Uterus (tissue), 4 donors: ENCODE results near the gene ERVW-1. TPM values are rescaled to one million over a fixed set of nuclear protein-coding genes. Genes with fewer than 3 reads are reported as not detected.
A peak's percentile ranks its signal among the peaks of the same experiment; 100 is the strongest.

Experiments
- DNase-seq, 2 donors: peaks; one replicate each; pipeline ENCODE4 v3.0.0-alpha.2; 2019 to 2020
- H3K27ac ChIP-seq, 2 donors: fragments of 200-600 bp; sonication (generic); 1 replicate in 1 of 2; 2 replicates in 1 of 2; pipeline ENCODE4 v1.5.1; 2016 to 2018
- H3K27me3 ChIP-seq, 2 donors: fragments of 200-600 bp; sonication (generic); one replicate each; pipeline ENCODE4 v1.5.1; 2018 to 2019; ENCODE audit warnings: control low read depth in 1 of 2
- H3K36me3 ChIP-seq, 2 donors: fragments of 200-600 bp; sonication (generic); one replicate each; pipeline ENCODE4 v1.5.1; 2019; ENCODE audit warnings: control low read depth in 1 of 2
- H3K4me1 ChIP-seq, 2 donors: fragments of 200-600 bp; sonication (generic); one replicate each; pipeline ENCODE4 v1.5.1; 2018 to 2019; ENCODE audit warnings: control low read depth in 1 of 2
- H3K4me3 ChIP-seq, 2 donors: fragments of 200-600 bp; sonication (generic); 1 replicate in 1 of 2; 2 replicates in 1 of 2; pipeline ENCODE4 v1.5.1; 2018 to 2019; ENCODE audit warnings: mild to moderate bottlenecking in 1 of 2
- H3K9me3 ChIP-seq, 2 donors: fragments of 200-600 bp; sonication (generic); one replicate each; pipeline ENCODE4 v1.5.1; 2019; ENCODE audit warnings: control low read depth in 1 of 2
- CTCF ChIP-seq, 4 experiments: fragments of 200-600 bp in 2 of 4; fragments of 450-650 bp in 2 of 4; sonication (generic) in 2 of 4; IDR thresholded peaks; one replicate each; pipeline ENCODE4 v1.5.1; 2016 to 2019; ENCODE audit warnings: antibody characterized with exemption in 4 of 4, mild to moderate bottlenecking in 2 of 4, moderate library complexity in 1 of 4
- POLR2A ChIP-seq, 2 donors: fragments of 450-650 bp; IDR thresholded peaks; one replicate each; pipeline ENCODE4 v1.6.1; 2016; ENCODE audit warnings: antibody characterized with exemption in 2 of 2, mild to moderate bottlenecking in 1 of 2, moderate library complexity in 1 of 2
- intact Hi-C: fragments of 100-400 bp; cut with DNase I; formaldehyde crosslinking; loops from one replicate; pipeline ENCODE4 v1.15.1; 2023; ENCODE audit warnings: low total_unique reads
- total RNA-seq, 4 donors: library from RNA; depleted of rRNA in 3 of 4; stranded (reverse); fragments of >200 nt in 3 of 4; gene quantifications; one replicate each; pipeline versions ENCODE4 v1.1.0 to v1.2.4, GENCODE V29; 2014 to 2023
- donor health status: DM: yes; HTN: yes; CAD: no.

Gene ERVW-1
- total RNA-seq, 4 donors from 2014 or later = not detected

- intact Hi-C loops = no loop called here
- no peak for DNase-seq
- Histone ChIP-seq H3K9me3 (no peaks in the 10 kb centered on the region), H3K27me3 (no peaks in the 10 kb centered on the region), H3K36me3 (no peaks in the 10 kb centered on the region), H3K4me1 (no peaks in the 10 kb centered on the region), H3K4me3 (no peak overlapping the region), H3K27ac (no peak overlapping the region)
- TF ChIP-seq CTCF (IDR thresholded peaks at IDR 0.05) (no peak), POLR2A (IDR thresholded peaks at IDR 0.05) (no peak)
These were observed 13.2 kb downstream of the ERVW-1 start for GRCh38 chr7:92464515-92464914.

GRCh38 chr7:92462560-92462959 is 15.2 kb downstream of the ERVW-1 start:
- no peak overlapping the region for H3K4me3 ChIP-seq
- H3K36me3 ChIP-seq = no peaks in the 10 kb centered on the region
- H3K27ac ChIP-seq = no peak overlapping the region
- TF ChIP-seq CTCF (IDR thresholded peaks at IDR 0.05) (no peak), POLR2A (IDR thresholded peaks at IDR 0.05) (no peak)
- H3K4me1 ChIP-seq = no peaks in the 10 kb centered on the region
- DNase-seq = no peak
- no peaks in the 10 kb centered on the region for H3K27me3 ChIP-seq
- intact Hi-C loops = no loop called here
- H3K9me3 ChIP-seq = no peaks in the 10 kb centered on the region

GRCh38 chr7:92461027-92462003 is 16.4 kb downstream of the ERVW-1 start:
- Histone ChIP-seq H3K4me1 (no peaks in the 10 kb centered on the region), H3K9me3 (no peaks in the 10 kb centered on the region), H3K4me3 (no peak overlapping the region), H3K36me3 (no peaks in the 10 kb centered on the region), H3K27ac (no peak overlapping the region), H3K27me3 (no peaks in the 10 kb centered on the region)
- DNase-seq = no peak
- TF ChIP-seq CTCF (IDR thresholded peaks at IDR 0.05) (peak in 1 of 4 experiments; percentile 14), POLR2A (IDR thresholded peaks at IDR 0.05) (no peak)
- intact Hi-C loops = no loop called here

- no peaks in the 10 kb centered on the region for H3K36me3 ChIP-seq
These were observed 17.2 kb downstream of the ERVW-1 start for GRCh38 chr7:92460510-92460909.

More at GRCh38 chr7:92460510-92460909, 17.2 kb downstream of the ERVW-1 start:
- intact Hi-C loops = no loop called here
- Histone ChIP-seq H3K4me3 (no peak overlapping the region), H3K27ac (no peak overlapping the region), H3K9me3 (no peaks in the 10 kb centered on the region), H3K27me3 (no peaks in the 10 kb centered on the region), H3K4me1 (no peaks in the 10 kb centered on the region)
- TF ChIP-seq CTCF (IDR thresholded peaks at IDR 0.05) (no peak), POLR2A (IDR thresholded peaks at IDR 0.05) (no peak)
- no peak for DNase-seq
